Liver (tissue), 9 donors: Measurements from ENCODE around the gene RABL2B. TPM values are rescaled to one million over a fixed set of nuclear protein-coding genes. Genes with fewer than 3 reads are reported as not detected.
A peak's percentile ranks its signal among the peaks of the same experiment; 100 is the strongest.
"Not testable (repeated sequence)": the region's sequence is repeated elsewhere in the genome, so short reads cannot be mapped to it uniquely, and the experiment has no call there.

Experiments
- DNase-seq: peaks from one replicate; pipeline ENCODE4 v3.0.0-alpha.2; 2017; ENCODE audit warnings: low spot score
- H3K27ac ChIP-seq, 2 donors: one replicate each; pipeline ENCODE4 v1.7.0; 2013; ENCODE audit warnings: inconsistent platforms in 2 of 2, low read length in 2 of 2, control low read depth in 1 of 2, low read depth in 1 of 2, mild to moderate bottlenecking in 1 of 2
- H3K27me3 ChIP-seq, 4 donors: one replicate each; pipeline versions ENCODE4 v1.6.1 to v1.7.0; 2013; ENCODE audit warnings: low read length in 3 of 4, inconsistent platforms in 1 of 4, mild to moderate bottlenecking in 1 of 4, moderate library complexity in 1 of 4; ENCODE audit not compliant: control insufficient read depth in 4 of 4, insufficient read depth in 4 of 4
- H3K36me3 ChIP-seq, 4 donors: one replicate each; pipeline versions ENCODE4 v1.6.1 to v1.7.0; 2013; ENCODE audit warnings: low read length in 3 of 4, mild to moderate bottlenecking in 3 of 4, low read depth in 1 of 4, moderate library complexity in 1 of 4; ENCODE audit not compliant: control insufficient read depth in 4 of 4, insufficient read depth in 3 of 4
- H3K4me1 ChIP-seq, 4 donors: one replicate each; pipeline versions ENCODE4 v1.6.1 to v1.7.0; 2013; ENCODE audit warnings: low read length in 3 of 4, mild to moderate bottlenecking in 3 of 4, moderate library complexity in 1 of 4; ENCODE audit not compliant: control insufficient read depth in 4 of 4, insufficient read depth in 4 of 4
- H3K4me3 ChIP-seq, 3 donors: one replicate each; pipeline versions ENCODE4 v1.6.1 to v1.7.0; 2013; ENCODE audit warnings: low read length in 3 of 3, control low read depth in 1 of 3, low read depth in 1 of 3, mild to moderate bottlenecking in 1 of 3
- H3K9ac ChIP-seq, 2 donors: one replicate each; pipeline ENCODE4 v1.7.0; 2013; ENCODE audit warnings: low read length in 2 of 2, mild to moderate bottlenecking in 2 of 2, moderate library complexity in 2 of 2, control low read depth in 1 of 2, low read depth in 1 of 2
- H3K9me3 ChIP-seq, 4 donors: one replicate each; pipeline versions ENCODE4 v1.6.1 to v1.7.0; 2013; ENCODE audit warnings: low read length in 3 of 4; ENCODE audit not compliant: control insufficient read depth in 4 of 4
- GABPA ChIP-seq, 2 donors: IDR thresholded peaks in 1 of 2; conservative IDR thresholded peaks in 1 of 2; 2 replicates each; pipeline ENCODE4 v1.6.1; 2016; ENCODE audit warnings: antibody characterized with exemption in 2 of 2, mild to moderate bottlenecking in 1 of 2, moderate library complexity in 1 of 2
- WGBS: extraction: QIAGEN DNeasy Blood & Tissue Kit; methylation state at CpG from one replicate; pipeline ENCODE4 v1.1.7; 2013; 5-methylcytosine and 5-hydroxymethylcytosine counted together
- polyA plus RNA-seq, 2 donors: library from polyadenylated mRNA; stranded (reverse) in 1 of 2; unstranded in 1 of 2; fragments of 200-250 nt in 1 of 2; fragments of >200 nt in 1 of 2; fragmentation: Nextera tagmentation in 1 of 2; extraction: Ambion mirVana in 1 of 2; gene quantifications; one replicate each; pipeline versions ENCODE4 v1.2.1 to v1.2.3, GENCODE V29; 2013 to 2015
- total RNA-seq, 2 donors: library from RNA; depleted of rRNA; stranded (reverse); fragments of >200 nt; gene quantifications; one replicate each; pipeline ENCODE4 v1.2.3, GENCODE V29; 2014
- donor health status: healthy.
- donor health status: healthy.
- donor health status: healthy.
- donor health status: healthy.
- donor health status: healthy.

Gene RABL2B
- total RNA-seq, result 1 to 10 TPM; 4.2 to 4.5 TPM
- 1 to 10 TPM; 6.5 to 6.7 TPM for polyA plus RNA-seq

DNA sequence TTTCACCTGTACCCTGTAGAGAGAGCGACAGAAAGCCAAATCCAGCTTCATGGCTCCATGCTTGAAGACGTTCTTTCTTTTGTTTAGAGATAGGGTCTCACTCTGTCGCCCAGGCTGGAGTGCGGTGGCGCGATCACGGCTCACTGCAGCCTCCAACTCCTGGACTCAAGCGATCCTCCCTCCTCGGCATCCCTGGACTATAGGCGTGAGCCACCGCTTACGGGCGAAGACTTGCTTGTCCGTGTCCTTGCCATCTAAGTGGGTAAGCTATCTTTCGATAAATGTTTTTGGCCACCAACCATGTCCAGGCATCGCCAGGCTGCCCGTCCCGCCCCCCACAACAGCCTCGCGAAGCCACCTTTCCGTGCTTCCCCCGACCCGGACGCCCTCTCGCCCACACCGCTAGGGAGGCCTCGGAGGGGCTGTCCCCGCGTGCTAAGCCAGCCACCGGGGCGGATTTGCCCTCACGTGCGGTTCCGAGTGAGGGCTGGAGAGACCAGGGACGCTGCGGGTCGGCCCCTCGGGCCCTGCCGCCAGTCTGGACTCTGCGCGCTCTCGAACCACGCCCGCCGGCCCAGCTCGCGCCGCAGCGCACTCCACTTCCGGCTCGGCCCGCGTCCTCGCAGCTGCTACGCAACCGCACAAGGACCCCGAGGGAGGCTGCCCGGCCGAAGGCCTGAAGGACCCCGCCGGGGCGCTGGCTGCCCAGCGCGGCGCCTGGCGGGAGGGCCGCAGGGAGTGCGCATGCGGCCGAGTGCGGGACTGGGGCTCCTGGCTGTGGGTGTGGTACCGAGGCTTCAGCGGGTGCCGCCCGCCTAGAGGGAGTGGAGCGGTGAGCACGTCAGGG is at the start of gene RABL2B:
TSS of gene RABL2B (minus strand) at position 604 of the 847 bp plus-strand sequence. CDS start 1,342 bp downstream, outside the sequence.
- WGBS, result under 1% methylated on average over 63 of the region's 77 CpGs
- not testable (repeated sequence) for H3K4me1 ChIP-seq, H3K9ac ChIP-seq, H3K27ac ChIP-seq, H3K36me3 ChIP-seq, H3K27me3 ChIP-seq, H3K9me3 ChIP-seq
- peak; percentile 94 for DNase-seq
- peak within 1 kb of the TSS in 2 of 3 donors; percentile 47 to 57 for H3K4me3 ChIP-seq
- TF ChIP-seq GABPA (IDR thresholded peaks at IDR 0.05 in 1 of 2, conservative IDR thresholded peaks at IDR 0.05 in 1 of 2), result peak in 1 of 2 donors; percentile 38

DNA sequence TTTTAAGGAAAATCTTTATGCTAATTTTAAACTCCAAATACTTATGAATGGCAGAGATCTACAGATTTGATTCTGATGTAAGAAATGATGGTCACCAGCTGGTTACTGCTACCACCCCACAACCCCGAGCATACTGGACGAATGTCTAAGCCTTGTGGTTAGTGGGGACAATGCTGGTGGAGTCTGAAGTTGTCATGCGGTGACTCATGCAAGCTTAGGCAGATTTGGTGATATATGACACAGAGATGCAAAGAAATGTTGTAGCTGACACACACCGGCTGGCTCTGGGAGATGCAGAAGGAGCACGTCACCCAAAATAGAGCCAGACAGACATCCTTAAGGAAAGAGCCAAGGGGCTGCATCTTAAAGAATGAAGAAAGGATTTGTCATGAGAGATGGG is 3.5 kb upstream of the RABL2B start:
- not testable (repeated sequence) for DNase-seq, H3K27me3 ChIP-seq, H3K4me3 ChIP-seq, H3K4me1 ChIP-seq, H3K9ac ChIP-seq, H3K36me3 ChIP-seq, H3K9me3 ChIP-seq, H3K27ac ChIP-seq
- WGBS, result 90% methylated on average over 4 of the region's 5 CpGs

DNA sequence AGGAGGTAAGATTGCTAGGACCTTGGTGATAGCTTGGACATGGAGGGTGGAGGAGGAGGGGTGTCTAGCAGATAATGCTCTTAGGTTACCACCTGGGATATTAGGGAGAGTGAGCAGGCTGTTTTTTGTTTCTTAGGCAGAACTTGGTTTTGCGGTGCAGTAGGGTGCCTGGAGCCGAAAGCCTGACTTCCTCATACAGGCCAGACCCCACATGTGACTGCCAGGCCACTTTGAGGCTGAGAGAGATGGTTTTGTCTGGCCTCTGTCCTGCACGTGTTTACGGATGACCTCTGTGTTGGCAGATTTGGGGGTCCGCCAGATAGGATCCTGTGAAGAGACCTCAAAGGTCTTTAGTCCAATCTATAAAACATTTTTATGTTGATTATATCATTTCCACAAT is 1.9 kb upstream of the RABL2B start:
- H3K27me3 ChIP-seq, H3K9ac ChIP-seq, H3K4me1 ChIP-seq, DNase-seq, H3K36me3 ChIP-seq, H3K9me3 ChIP-seq, H3K4me3 ChIP-seq, H3K27ac ChIP-seq: not testable (repeated sequence)
- 89% methylated on average over 5 of the region's 5 CpGs for WGBS

DNA sequence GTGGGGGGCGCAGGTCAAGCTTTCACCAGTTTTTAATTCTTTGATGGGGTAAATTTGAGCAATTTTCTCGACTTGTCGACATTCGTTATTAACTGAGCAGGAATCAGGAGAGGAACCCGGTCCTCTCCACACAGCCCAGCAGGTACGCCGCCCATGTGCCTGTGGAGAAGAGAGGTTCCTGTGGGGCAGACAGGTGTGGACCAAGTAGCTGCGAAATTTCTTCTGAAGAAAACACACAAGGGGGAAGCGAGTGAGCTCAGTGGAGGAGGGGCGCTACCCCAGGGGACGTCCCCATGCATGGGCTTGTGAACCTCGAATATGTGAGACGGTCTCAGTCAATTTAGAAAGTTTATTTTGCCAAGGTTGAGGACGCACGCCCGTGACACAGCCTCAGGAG is 442 bp upstream of the RABL2B start:
- not testable (repeated sequence) for DNase-seq, H3K36me3 ChIP-seq, H3K27me3 ChIP-seq, H3K9ac ChIP-seq, H3K27ac ChIP-seq, H3K9me3 ChIP-seq, H3K4me1 ChIP-seq
- peak overlapping the region in 2 of 3 donors; percentile 13 to 46 for H3K4me3 ChIP-seq
- WGBS, result 0% methylated on average over 11 of the region's 16 CpGs

DNA sequence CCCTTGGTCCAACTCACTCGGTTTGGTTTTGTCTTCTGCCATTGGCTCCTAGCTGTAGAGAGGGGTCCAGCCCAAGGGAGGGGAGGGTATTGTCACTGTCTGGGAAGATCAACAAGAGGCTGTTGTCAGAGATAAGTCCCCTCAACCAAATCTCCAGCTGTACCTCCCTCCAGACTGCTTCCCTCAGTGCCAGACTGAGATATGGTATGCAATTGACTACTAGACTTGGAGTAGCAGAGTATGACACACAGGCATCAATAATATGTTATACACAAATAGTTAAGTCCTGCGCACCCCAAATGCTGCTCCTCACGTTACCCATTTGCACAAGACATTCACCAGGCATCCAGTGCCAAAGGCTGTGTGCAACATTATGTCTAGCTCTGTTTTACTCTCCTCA is 1.2 kb downstream of the RABL2B start:
- 93% methylated on average over 2 of the region's 3 CpGs for WGBS
- not testable (repeated sequence) for H3K27ac ChIP-seq, H3K4me3 ChIP-seq, H3K9ac ChIP-seq, DNase-seq, H3K36me3 ChIP-seq, H3K4me1 ChIP-seq, H3K27me3 ChIP-seq, H3K9me3 ChIP-seq

DNA sequence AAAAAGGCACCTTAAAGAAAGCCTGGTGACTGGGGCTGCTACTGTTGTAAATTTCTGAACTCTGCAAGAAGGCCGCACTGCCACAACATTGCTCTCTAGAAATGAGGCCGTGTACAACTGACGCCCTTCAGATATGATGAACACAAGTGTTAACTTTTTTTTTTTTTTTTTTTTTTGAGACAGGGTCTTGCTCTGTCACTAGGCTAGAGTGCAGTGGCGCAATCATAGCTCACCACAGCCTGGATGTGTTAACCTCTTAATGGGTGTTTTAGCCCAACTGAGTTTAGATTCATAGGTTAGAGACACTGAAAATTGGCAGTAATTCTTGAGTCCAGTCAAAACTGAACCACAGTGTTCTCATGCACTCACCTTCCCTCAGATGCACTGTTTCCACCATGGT is 3.2 kb downstream of the RABL2B start:
- DNase-seq, H3K9me3 ChIP-seq, H3K36me3 ChIP-seq, H3K27me3 ChIP-seq, H3K4me1 ChIP-seq, H3K27ac ChIP-seq, H3K4me3 ChIP-seq, H3K9ac ChIP-seq: not testable (repeated sequence)
- WGBS, result 86% methylated on average over 4 of the region's 4 CpGs

DNA sequence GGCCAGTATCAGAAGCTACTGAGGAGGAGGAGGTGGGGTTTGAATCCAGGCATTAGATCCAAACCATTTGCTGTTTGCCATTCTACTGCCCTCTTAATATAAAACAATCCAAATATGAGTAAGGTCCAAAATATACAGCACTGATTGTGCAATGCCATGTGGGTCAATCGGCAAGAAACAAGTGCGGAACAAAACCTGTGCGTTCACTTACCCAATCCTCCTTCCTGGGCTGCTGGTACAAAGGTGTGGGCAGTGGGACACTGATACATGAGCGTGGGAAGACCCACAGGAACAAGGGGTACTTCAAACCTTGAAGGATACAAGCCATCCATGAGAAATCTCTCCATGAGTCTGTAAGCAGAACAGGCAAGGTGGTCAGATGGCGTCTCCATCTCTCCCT is 5.8 kb downstream of the RABL2B start:
- not testable (repeated sequence) for H3K9me3 ChIP-seq, H3K4me1 ChIP-seq, H3K36me3 ChIP-seq, H3K27me3 ChIP-seq, DNase-seq, H3K4me3 ChIP-seq, H3K27ac ChIP-seq, H3K9ac ChIP-seq
- WGBS, result 58% methylated on average over 5 of the region's 5 CpGs
